SJSA1 (cell line): ENCODE data around the gene YEATS4. TPM values are rescaled to one million over a fixed set of nuclear protein-coding genes. Genes with fewer than 3 reads are reported as not detected.

Experiments
- DNase-seq, 2 experiments: peaks; one replicate each; pipeline ENCODE4 v3.0.0-alpha.2; 2015 to 2020; ENCODE audit warnings: low spot score in 2 of 2, low read depth in 1 of 2
- H3K27ac ChIP-seq: fragments of 250-450 bp; sonication (Bioruptor Pico); 2 replicates; pipeline ENCODE4 v1.5.1; 2020; ENCODE audit warnings: mild to moderate bottlenecking, moderate library complexity
- H3K27me3 ChIP-seq: fragments of 250-450 bp; sonication (Bioruptor Pico); replicated peaks from 2 replicates; pipeline ENCODE4 v1.5.1; 2020; ENCODE audit warnings: mild to moderate bottlenecking, moderate library complexity
- H3K36me3 ChIP-seq: fragments of 250-450 bp; sonication (Bioruptor Pico); 2 replicates; pipeline ENCODE4 v1.5.1; 2020; ENCODE audit warnings: mild to moderate bottlenecking
- H3K4me1 ChIP-seq: fragments of 250-450 bp; sonication (Bioruptor Pico); replicated peaks from 2 replicates; pipeline ENCODE4 v1.6.1; 2021; ENCODE audit warnings: mild to moderate bottlenecking
- H3K4me3 ChIP-seq: fragments of 250-450 bp; sonication (Bioruptor Pico); 2 replicates; pipeline ENCODE4 v1.5.1; 2020; ENCODE audit warnings: mild to moderate bottlenecking
- H3K9me3 ChIP-seq: fragments of 250-450 bp; sonication (Bioruptor Pico); replicated peaks from 2 replicates; pipeline ENCODE4 v1.5.1; 2020; ENCODE audit warnings: mild to moderate bottlenecking
- total RNA-seq: library from RNA; depleted of rRNA; stranded (reverse); fragments of >200 nt; shearing (Covaris generic); gene quantifications from 2 replicates; pipeline ENCODE4 v1.2.3, GENCODE V29; 2014

The YEATS4 gene
- total RNA-seq, 1 experiment from 2014 or later, result 29.6 TPM

- H3K27ac ChIP-seq, result no peak overlapping the region
- no peaks in the 10 kb centered on the region for H3K27me3 ChIP-seq
Observed at GRCh38 chr12:69417741-69418167, 58.2 kb downstream of the YEATS4 start.

DNA sequence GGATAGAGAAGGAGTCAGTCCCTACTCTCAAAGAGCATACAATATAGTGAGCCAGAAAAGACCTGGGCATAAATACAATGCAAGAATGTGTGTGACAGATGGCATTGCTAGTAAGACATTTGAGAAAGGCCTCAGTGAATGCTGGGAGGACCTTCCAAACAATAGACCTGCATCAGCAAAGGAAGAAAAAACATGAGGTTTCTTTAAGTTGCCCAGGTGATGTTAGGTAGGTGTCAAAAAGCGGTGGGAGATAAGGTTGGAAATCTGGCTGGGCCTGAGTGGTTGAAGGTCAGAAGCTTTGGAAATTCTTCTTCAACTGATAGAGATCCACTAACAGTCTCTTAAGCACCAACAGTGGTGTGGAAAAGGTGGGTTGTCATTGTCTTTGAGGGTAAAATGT lies 60.2 kb downstream of the YEATS4 start:
- Histone ChIP-seq H3K4me3 (no peak overlapping the region), H3K27ac (no peak overlapping the region), H3K36me3 (no peaks in the 10 kb centered on the region), H3K27me3 (no peaks in the 10 kb centered on the region), H3K4me1 (peaks cover 15% of the 10 kb centered on the region), H3K9me3 (no peaks in the 10 kb centered on the region)
- no peak for DNase-seq

More at GRCh38 chr12:69417741-69418167, 58.2 kb downstream of the YEATS4 start:
- H3K4me3 ChIP-seq, result no peak overlapping the region
- no peak for DNase-seq
- no peaks in the 10 kb centered on the region for H3K9me3 ChIP-seq
- H3K4me1 ChIP-seq, result peaks cover 15% of the 10 kb centered on the region
- no peaks in the 10 kb centered on the region for H3K36me3 ChIP-seq

DNA sequence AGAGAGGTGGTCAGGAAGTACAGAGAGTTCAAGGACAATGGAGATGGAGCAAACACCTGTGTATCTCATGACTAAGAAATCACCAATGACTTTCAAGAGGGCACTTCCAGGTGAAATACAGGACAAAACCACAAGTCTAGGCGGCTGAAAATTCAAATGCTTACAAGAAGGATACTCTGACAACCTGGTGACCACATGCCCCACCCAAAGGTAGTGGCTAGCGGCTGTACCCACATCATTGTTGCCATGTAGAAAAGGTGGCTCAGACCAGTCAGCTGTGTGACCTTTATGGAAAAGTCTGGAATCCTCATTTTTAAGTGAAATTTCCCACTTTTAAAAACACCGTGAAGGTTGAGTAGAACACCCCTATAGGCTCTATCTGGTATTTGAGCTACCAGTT lies 62.0 kb downstream of the YEATS4 start:
- no peaks in the 10 kb centered on the region for H3K27me3 ChIP-seq
- H3K4me3 ChIP-seq, result no peak overlapping the region
- peaks cover 2% of the 10 kb centered on the region for H3K4me1 ChIP-seq
- no peaks in the 10 kb centered on the region for H3K9me3 ChIP-seq
- no peaks in the 10 kb centered on the region for H3K36me3 ChIP-seq
- DNase-seq, result no peak
- no peak overlapping the region for H3K27ac ChIP-seq

GRCh38 chr12:69423037-69423905 lies 63.7 kb downstream of the YEATS4 start:
- H3K36me3 ChIP-seq, result no peaks in the 10 kb centered on the region
- DNase-seq, result no peak
- H3K4me3 ChIP-seq, result no peak overlapping the region
- no peak overlapping the region for H3K27ac ChIP-seq
- H3K27me3 ChIP-seq, result no peaks in the 10 kb centered on the region
- H3K9me3 ChIP-seq, result no peaks in the 10 kb centered on the region
- H3K4me1 ChIP-seq, result no peaks in the 10 kb centered on the region; the same call in 1 of the 2 replicates

GRCh38 chr12:69425417-69425816 lies 65.9 kb downstream of the YEATS4 start:
- Histone ChIP-seq H3K4me3 (no peak overlapping the region), H3K36me3 (no peaks in the 10 kb centered on the region), H3K27me3 (no peaks in the 10 kb centered on the region), H3K4me1 (no peaks in the 10 kb centered on the region; the same call in 1 of the 2 replicates), H3K27ac (no peak overlapping the region), H3K9me3 (no peaks in the 10 kb centered on the region)
- DNase-seq, result no peak

DNA sequence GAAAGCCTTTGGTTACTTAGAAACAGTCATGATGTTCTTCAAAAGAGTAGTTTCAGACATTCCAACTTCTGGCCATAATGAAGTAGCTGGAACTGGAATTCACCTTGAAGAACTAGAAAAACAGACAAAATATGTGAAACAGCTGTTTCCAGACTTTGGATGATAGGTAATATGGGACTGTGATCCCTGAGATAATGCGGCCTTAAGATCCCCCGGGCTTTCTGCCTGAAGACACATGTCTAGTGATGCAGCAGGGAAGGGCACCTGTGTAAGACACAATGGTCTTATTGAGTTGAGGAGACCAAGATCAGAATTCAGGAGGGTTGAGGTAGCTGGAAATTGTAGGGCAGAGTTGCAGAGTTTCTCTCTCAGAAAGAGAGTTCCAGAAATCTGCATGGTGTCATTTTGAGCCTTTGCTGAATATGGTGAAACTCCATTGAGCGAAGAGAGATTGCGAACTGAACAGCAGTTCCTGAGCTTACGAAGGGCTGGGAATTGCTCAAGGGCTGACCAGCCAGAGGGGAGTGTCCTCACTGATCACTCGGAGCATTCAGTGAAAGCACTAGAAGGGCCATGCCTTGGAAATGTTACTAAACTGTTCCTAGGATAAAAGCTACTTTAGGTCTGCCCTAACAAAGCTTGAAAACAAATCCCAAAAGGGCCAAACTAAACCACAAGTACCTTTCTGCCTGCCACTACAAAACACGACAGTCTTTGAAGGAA lies 69.0 kb downstream of the YEATS4 start:
- H3K9me3 ChIP-seq, result no peaks in the 10 kb centered on the region
- no peaks in the 10 kb centered on the region for H3K27me3 ChIP-seq
- H3K4me3 ChIP-seq, result no peak overlapping the region
- no peak overlapping the region for H3K27ac ChIP-seq
- no peaks in the 10 kb centered on the region for H3K36me3 ChIP-seq
- no peak for DNase-seq
- no peaks in the 10 kb centered on the region; the same call in 1 of the 2 replicates for H3K4me1 ChIP-seq

GRCh38 chr12:69430942-69431590 lies 71.5 kb downstream of the YEATS4 start:
- H3K36me3 ChIP-seq, result no peaks in the 10 kb centered on the region
- no peaks in the 10 kb centered on the region for H3K4me1 ChIP-seq
- 0 out of 2 replicates have a peak, but pooled peaks cover 2% of the 10 kb centered on the region for H3K27me3 ChIP-seq
- no peak overlapping the region for H3K4me3 ChIP-seq
- H3K9me3 ChIP-seq, result no peaks in the 10 kb centered on the region
- DNase-seq, result no peak
- no peak overlapping the region for H3K27ac ChIP-seq

- Histone ChIP-seq H3K27me3 (0 out of 2 replicates have a peak, but pooled peaks cover 2% of the 10 kb centered on the region), H3K36me3 (no peaks in the 10 kb centered on the region), H3K4me1 (no peaks in the 10 kb centered on the region), H3K9me3 (no peaks in the 10 kb centered on the region), H3K27ac (no peak overlapping the region), H3K4me3 (no peak overlapping the region)
- DNase-seq, result no peak
Observed at GRCh38 chr12:69431591-69432222, 72.2 kb downstream of the YEATS4 start.

DNA sequence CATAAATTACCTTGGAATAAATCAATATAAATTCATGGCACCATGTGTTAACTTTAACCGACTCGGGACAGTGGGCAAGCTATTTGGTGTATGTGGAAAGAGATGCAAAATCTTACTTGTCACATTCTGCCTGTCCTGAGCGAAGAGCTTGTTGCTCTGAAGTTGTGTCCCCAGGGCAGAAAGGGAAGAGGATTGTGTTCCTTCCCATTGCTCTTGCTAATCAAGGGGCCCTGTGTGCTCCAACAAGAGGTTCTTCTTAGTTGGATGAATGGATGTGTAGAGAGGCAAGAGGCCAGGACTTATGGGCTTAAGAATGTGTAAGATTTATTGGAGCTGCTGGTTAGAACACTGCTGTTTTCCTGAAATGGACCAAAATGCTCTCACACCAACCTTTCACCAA lies 74.1 kb downstream of the YEATS4 start:
- no peak for DNase-seq
- H3K27me3 ChIP-seq, result 0 out of 2 replicates have a peak, but pooled peaks cover 2% of the 10 kb centered on the region
- no peak overlapping the region for H3K27ac ChIP-seq
- H3K4me1 ChIP-seq, result no peaks in the 10 kb centered on the region
- H3K36me3 ChIP-seq, result no peaks in the 10 kb centered on the region
- H3K4me3 ChIP-seq, result no peak overlapping the region
- H3K9me3 ChIP-seq, result no peaks in the 10 kb centered on the region

GRCh38 chr12:69435644-69436043 lies 76.1 kb downstream of the YEATS4 start:
- no peak overlapping the region for H3K4me3 ChIP-seq
- no peaks in the 10 kb centered on the region for H3K4me1 ChIP-seq
- H3K27me3 ChIP-seq, result 0 out of 2 replicates have a peak, but pooled peaks cover 2% of the 10 kb centered on the region
- H3K27ac ChIP-seq, result no peak overlapping the region
- H3K36me3 ChIP-seq, result no peaks in the 10 kb centered on the region
- no peak for DNase-seq
- no peaks in the 10 kb centered on the region for H3K9me3 ChIP-seq

DNA sequence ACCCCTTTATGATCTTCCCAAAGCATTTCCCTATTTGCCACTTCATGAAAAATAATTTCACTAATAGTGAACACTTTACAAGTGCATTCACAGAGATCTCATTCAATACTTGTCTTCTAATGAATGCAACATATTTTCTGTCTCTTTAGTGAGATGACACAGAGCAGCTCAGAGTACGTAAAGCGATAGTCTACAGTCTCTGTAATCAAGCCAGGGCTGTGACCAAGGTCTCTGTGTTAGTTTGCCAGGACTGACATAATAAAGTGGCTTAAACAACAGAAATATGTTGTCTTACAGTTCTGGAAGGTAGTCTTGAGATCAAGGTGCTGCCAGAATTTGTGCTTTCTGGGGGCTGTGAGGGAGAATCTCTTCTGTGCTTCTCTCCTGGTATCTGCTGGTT lies 77.5 kb downstream of the YEATS4 start:
- Histone ChIP-seq H3K27ac (no peak overlapping the region), H3K4me3 (no peak overlapping the region), H3K27me3 (0 out of 2 replicates have a peak, but pooled peaks cover 2% of the 10 kb centered on the region), H3K4me1 (no peaks in the 10 kb centered on the region), H3K9me3 (no peaks in the 10 kb centered on the region), H3K36me3 (no peaks in the 10 kb centered on the region)
- DNase-seq, result no peak

DNA sequence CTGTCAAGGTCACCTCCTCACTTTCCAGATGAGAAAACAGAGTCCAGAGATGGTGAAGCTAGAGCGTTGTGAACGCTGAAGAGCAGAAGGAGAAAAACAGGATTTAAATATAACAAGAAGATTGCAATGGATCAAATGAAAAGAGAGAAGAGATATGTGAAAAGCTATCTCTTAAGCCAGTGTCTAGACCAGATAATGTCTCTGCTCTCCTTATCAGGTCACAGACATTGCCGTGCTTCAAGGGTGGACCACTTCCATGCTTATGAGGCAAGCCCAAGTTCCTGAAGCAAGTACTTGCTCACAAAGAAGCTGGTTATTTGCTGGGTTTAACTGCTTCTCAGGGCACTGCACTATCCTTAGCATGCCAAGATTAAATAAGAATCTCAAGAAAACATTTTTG lies 79.0 kb downstream of the YEATS4 start:
- Histone ChIP-seq H3K4me3 (no peak overlapping the region), H3K9me3 (no peaks in the 10 kb centered on the region)
- no peak for DNase-seq

GRCh38 chr12:69440016-69440415 lies 80.5 kb downstream of the YEATS4 start:
- Histone ChIP-seq H3K4me3 (no peak overlapping the region), H3K36me3 (no peaks in the 10 kb centered on the region), H3K27me3 (no peaks in the 10 kb centered on the region), H3K27ac (no peak overlapping the region), H3K4me1 (peaks cover 7% of the 10 kb centered on the region; the same call in 1 of the 2 replicates), H3K9me3 (no peaks in the 10 kb centered on the region)
- no peak for DNase-seq

More for the DNA sequence above, 79.0 kb downstream of the YEATS4 start:
- Histone ChIP-seq H3K27ac (no peak overlapping the region), H3K4me1 (peaks cover 7% of the 10 kb centered on the region; the same call in 1 of the 2 replicates), H3K27me3 (0 out of 2 replicates have a peak, but pooled peaks cover 2% of the 10 kb centered on the region), H3K36me3 (no peaks in the 10 kb centered on the region)
